Liver (tissue), 3 donors: Measurements from ENCODE around the gene CR1.
"Not testable (repeated sequence)": the region's sequence is repeated elsewhere in the genome, so short reads cannot be mapped to it uniquely, and the experiment has no call there.

Experiments used
- GABPA ChIP-seq, 2 donors: IDR thresholded peaks in 1 of 2; conservative IDR thresholded peaks in 1 of 2; 2 replicates each; pipeline ENCODE4 v1.6.1; 2016; ENCODE audit warnings: antibody characterized with exemption in 2 of 2, mild to moderate bottlenecking in 1 of 2, moderate library complexity in 1 of 2
- HNF4A ChIP-seq, 2 donors: conservative IDR thresholded peaks; 2 replicates each; pipeline ENCODE4 v1.6.1; 2016; ENCODE audit warnings: antibody characterized with exemption in 2 of 2, mild to moderate bottlenecking in 2 of 2
- JUND ChIP-seq, 2 donors: IDR thresholded peaks; 2 replicates each; pipeline ENCODE4 v1.6.1; 2016; ENCODE audit warnings: antibody characterized with exemption in 2 of 2
- NR2F2 ChIP-seq: IDR thresholded peaks from 2 replicates; pipeline ENCODE4 v1.6.1; 2016; ENCODE audit warnings: antibody characterized with exemption
- RAD21 ChIP-seq, 2 donors: IDR thresholded peaks; 2 replicates each; pipeline ENCODE4 v1.6.1; 2016; ENCODE audit warnings: antibody characterized with exemption in 2 of 2, mild to moderate bottlenecking in 2 of 2
- RXRA ChIP-seq, 2 donors: IDR thresholded peaks; 2 replicates each; pipeline ENCODE4 v1.6.1; 2017 to 2018; ENCODE audit warnings: antibody characterized with exemption in 2 of 2, mild to moderate bottlenecking in 1 of 2
- SP1 ChIP-seq: IDR thresholded peaks from 2 replicates; pipeline ENCODE4 v1.6.1; 2018; ENCODE audit warnings: antibody characterized with exemption, mild to moderate bottlenecking
- TAF1 ChIP-seq: conservative IDR thresholded peaks from 2 replicates; pipeline ENCODE4 v1.6.1; 2016; ENCODE audit warnings: antibody characterized with exemption, mild to moderate bottlenecking
- YY1 ChIP-seq: IDR thresholded peaks from 2 replicates; pipeline ENCODE4 v1.6.1; 2016; ENCODE audit warnings: antibody characterized with exemption, mild to moderate bottlenecking
- TF ChIP-seq, protein P1 (sequence below): fragments of 150-350 bp; IDR thresholded peaks from 2 replicates; pipeline ENCODE4 v1.5.1; 2017; ENCODE audit warnings: improper control_type of control experiment, low read depth, low read length; ENCODE audit not compliant: missing input control
- TF ChIP-seq, protein P2 (sequence below): IDR thresholded peaks from 2 replicates; pipeline ENCODE4 v1.6.1; 2016; ENCODE audit warnings: antibody characterized with exemption
- TF ChIP-seq, protein P3 (sequence below): IDR thresholded peaks from 2 replicates; pipeline ENCODE4 v1.6.1; 2016; ENCODE audit warnings: antibody characterized with exemption, mild to moderate bottlenecking
- TF ChIP-seq, protein P4 (sequence below): IDR thresholded peaks from 2 replicates; pipeline ENCODE4 v1.6.1; 2016; ENCODE audit warnings: antibody characterized with exemption
- donor health status: healthy.
- donor health status: healthy.

DNA sequence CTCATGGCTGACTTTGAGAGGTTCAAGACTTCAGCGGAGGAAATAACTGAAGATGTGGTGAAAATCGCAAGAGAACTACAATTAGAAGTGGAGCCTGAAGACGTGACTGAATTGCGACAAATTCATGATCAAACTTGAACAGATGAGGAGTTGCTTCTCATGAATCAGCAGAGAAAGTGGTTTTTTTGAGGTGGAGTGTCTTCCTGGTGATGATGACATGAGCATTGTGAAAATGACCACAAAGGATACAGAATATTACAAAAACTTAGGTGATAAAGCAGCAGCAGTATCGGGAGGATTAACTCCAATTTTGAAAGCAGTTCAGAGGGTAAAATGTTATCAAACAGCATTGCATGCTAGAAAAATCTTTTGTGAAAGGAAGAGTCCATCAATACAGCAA is 58.9 kb downstream of the CR1 start:
- TF ChIP-seq, protein P1, sequence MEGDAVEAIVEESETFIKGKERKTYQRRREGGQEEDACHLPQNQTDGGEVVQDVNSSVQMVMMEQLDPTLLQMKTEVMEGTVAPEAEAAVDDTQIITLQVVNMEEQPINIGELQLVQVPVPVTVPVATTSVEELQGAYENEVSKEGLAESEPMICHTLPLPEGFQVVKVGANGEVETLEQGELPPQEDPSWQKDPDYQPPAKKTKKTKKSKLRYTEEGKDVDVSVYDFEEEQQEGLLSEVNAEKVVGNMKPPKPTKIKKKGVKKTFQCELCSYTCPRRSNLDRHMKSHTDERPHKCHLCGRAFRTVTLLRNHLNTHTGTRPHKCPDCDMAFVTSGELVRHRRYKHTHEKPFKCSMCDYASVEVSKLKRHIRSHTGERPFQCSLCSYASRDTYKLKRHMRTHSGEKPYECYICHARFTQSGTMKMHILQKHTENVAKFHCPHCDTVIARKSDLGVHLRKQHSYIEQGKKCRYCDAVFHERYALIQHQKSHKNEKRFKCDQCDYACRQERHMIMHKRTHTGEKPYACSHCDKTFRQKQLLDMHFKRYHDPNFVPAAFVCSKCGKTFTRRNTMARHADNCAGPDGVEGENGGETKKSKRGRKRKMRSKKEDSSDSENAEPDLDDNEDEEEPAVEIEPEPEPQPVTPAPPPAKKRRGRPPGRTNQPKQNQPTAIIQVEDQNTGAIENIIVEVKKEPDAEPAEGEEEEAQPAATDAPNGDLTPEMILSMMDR, result not testable (repeated sequence)
- TF ChIP-seq TAF1; GABPA (IDR thresholded peaks at IDR 0.05 in 1 of 2, conservative IDR thresholded peaks at IDR 0.05 in 1 of 2); JUND (IDR thresholded peaks at IDR 0.05); RAD21 (IDR thresholded peaks at IDR 0.05); YY1; SP1; NR2F2; HNF4A (conservative IDR thresholded peaks at IDR 0.05); RXRA (IDR thresholded peaks at IDR 0.05): not testable (repeated sequence)
- TF ChIP-seq, protein P2, sequence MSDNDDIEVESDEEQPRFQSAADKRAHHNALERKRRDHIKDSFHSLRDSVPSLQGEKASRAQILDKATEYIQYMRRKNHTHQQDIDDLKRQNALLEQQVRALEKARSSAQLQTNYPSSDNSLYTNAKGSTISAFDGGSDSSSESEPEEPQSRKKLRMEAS, result not testable (repeated sequence)
- TF ChIP-seq, protein P3, sequence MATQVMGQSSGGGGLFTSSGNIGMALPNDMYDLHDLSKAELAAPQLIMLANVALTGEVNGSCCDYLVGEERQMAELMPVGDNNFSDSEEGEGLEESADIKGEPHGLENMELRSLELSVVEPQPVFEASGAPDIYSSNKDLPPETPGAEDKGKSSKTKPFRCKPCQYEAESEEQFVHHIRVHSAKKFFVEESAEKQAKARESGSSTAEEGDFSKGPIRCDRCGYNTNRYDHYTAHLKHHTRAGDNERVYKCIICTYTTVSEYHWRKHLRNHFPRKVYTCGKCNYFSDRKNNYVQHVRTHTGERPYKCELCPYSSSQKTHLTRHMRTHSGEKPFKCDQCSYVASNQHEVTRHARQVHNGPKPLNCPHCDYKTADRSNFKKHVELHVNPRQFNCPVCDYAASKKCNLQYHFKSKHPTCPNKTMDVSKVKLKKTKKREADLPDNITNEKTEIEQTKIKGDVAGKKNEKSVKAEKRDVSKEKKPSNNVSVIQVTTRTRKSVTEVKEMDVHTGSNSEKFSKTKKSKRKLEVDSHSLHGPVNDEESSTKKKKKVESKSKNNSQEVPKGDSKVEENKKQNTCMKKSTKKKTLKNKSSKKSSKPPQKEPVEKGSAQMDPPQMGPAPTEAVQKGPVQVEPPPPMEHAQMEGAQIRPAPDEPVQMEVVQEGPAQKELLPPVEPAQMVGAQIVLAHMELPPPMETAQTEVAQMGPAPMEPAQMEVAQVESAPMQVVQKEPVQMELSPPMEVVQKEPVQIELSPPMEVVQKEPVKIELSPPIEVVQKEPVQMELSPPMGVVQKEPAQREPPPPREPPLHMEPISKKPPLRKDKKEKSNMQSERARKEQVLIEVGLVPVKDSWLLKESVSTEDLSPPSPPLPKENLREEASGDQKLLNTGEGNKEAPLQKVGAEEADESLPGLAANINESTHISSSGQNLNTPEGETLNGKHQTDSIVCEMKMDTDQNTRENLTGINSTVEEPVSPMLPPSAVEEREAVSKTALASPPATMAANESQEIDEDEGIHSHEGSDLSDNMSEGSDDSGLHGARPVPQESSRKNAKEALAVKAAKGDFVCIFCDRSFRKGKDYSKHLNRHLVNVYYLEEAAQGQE, result not testable (repeated sequence)
- TF ChIP-seq, protein P4, sequence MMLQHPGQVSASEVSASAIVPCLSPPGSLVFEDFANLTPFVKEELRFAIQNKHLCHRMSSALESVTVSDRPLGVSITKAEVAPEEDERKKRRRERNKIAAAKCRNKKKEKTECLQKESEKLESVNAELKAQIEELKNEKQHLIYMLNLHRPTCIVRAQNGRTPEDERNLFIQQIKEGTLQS, result not testable (repeated sequence)
